RKO (cell line): Measurements from ENCODE around the gene ATP7A.

ENCODE experiments used
- DNase-seq: peaks from one replicate; pipeline ENCODE4 v3.0.0-alpha.2; 2016; ENCODE audit warnings: low spot score

Gene ATP7A

GRCh38 chrX:77945910-77946545 lies 35.5 kb downstream of the ATP7A start:
- DNase-seq, result no peak

GRCh38 chrX:77946571-77946970 lies 36.1 kb downstream of the ATP7A start:
- DNase-seq, result no peak

GRCh38 chrX:77949840-77950239 lies 39.3 kb downstream of the ATP7A start:
- no peak for DNase-seq

DNA sequence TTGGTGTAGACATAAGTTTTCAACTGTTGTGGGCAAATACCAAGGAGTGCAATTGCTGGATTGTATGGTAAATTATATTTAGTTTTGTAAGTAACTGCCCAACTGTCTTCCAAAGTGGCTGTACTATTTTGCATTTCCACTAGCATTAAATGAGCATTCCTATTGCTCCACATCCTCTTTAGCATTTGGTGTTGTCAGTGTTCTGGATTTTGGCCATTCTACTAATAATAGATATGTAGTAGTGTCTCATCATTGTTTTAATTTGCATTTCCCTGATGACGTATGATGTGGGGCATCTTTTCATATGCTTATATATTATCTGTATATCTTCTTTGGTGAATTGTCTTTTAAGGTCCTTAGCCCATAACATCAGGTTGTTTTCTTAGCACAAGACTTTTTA lies 41.7 kb downstream of the ATP7A start:
- no peak for DNase-seq

GRCh38 chrX:77953302-77953701 lies 42.8 kb downstream of the ATP7A start:
- no peak for DNase-seq

- no peak for DNase-seq
Measured at GRCh38 chrX:77953708-77954107, 43.2 kb downstream of the ATP7A start.

DNA sequence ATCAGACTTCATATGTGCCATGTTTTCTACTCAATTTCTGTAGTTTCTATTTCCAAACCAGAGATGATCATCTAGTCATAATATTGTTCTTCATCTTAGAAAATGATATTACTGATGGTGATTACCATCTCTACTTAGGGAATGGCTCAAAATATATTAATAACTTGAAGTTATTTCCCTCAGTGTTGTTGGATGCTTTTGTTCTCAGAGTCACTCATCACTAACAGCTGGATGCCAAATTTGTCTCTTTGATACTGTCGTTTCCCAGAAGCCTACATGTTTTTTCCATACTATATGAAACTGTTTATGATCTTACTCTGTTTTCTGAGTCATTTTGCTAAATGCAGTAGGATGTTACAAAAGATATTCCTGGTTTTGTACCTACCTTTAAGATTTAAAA lies 50.1 kb downstream of the ATP7A start:
- DNase-seq, result no peak

DNA sequence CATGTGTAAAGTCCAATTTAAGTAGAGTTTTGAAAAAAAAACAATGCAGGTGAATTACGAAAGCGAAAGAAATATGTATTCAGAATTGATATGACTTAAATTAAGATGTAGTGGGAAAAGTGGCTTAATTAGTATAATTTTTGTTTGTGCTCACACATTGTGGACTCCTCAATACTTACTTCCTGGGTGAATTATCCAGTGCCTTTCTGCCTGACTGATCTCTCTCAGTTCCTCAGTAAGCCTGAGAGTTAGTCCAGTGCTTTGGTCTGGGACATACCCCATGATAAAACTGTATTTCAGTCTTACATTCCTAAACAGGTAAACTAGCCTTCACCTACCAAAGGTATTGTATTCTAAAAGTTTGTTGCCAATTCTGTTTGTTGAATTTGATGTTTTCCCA lies 50.6 kb downstream of the ATP7A start:
- DNase-seq, result no peak

- DNase-seq, result no peak
Measured at GRCh38 chrX:77962068-77962902, 51.8 kb downstream of the ATP7A start.

GRCh38 chrX:77966361-77966760 lies 55.9 kb downstream of the ATP7A start:
- DNase-seq, result no peak

DNA sequence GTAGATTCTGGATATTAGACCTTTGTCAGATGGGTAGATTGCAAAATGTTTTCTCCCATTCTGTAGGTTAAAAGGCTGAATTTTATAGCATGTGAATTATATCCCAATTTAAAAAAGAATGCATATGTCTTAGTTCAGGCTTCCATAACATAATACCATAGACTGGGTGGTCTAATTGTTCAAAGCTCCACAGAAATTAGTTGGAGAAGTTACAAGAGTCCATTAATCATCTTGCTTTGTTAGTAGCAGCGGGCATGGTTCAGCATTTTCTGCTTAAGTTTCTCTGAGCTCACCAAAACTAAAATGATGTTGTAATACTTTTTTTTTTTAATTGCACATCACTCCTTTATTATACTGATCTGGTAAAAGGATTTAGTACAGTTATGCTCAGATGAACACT lies 57.1 kb downstream of the ATP7A start:
- no peak for DNase-seq

DNA sequence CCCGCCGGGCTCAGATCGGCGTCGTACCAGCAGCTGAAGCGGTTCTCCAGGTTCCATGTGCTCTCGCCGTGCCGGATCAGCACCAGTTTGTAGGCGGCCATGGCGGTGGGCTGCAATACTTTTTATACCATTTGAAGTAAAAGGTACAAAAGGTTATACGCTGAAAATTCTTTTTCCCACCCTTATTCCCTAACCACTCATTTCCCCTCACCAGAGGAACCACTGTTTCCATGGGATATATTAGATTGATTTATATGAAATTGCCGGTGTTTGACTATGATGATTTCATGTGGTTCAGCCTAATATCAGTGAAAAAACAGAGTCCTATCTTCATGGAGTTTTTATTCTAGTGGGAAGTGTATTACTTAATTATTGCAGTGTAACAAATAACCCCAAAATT lies 59.0 kb downstream of the ATP7A start, which contains the start of gene PGAM4:
PGAM4 (minus strand) TSS at position 101 of the 400 bp plus-strand sequence; CDS start at position 101, 0 bp downstream.
- no peak for DNase-seq

DNA sequence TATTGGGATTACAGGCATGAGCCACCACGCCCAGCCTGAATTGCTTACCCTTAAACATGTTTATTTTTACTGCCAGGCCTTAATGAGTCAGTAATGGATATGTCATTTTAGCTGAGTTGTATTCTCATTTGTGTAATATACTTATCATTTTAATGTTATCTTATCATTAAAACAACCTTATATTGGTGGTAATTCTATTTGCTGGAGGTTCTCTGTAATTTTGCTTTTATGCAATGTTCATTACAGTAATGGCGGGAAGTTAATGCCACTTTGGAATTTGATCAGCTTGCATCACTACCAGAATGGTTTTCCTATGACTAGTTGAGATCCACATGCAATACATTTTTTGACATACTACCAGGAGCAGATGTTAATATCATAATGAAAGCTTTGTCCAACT lies 65.3 kb downstream of the ATP7A start:
- no peak for DNase-seq

DNA sequence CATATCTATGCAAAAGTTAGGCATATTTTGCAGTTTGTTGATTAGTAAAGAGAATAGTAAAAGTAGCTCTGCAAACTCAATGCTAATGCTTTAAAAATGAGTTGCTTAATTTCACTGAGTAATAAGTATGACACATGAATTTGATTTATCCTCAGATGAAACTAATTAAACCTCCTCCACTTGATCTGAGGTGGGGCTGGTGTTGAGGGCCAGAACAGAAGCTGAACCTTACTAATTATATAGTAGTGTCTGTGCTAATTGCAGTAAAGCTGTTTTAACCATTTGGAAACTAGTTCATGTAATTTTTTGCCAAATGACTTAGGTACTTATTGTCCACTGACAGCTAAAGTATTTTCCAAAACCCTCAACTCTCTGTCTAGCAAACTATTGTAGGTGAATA lies 66.6 kb downstream of the ATP7A start:
- DNase-seq, result no peak

- DNase-seq, result no peak
Measured at GRCh38 chrX:77977518-77977917, 67.0 kb downstream of the ATP7A start.

GRCh38 chrX:77979870-77980269 lies 69.4 kb downstream of the ATP7A start:
- DNase-seq, result no peak

- no peak for DNase-seq
Measured at GRCh38 chrX:78011846-78012245, 101.4 kb downstream of the ATP7A start.

GRCh38 chrX:78019586-78020483 lies 109.3 kb downstream of the ATP7A start:
- DNase-seq, result no peak

GRCh38 chrX:78024349-78025059 lies 114.0 kb downstream of the ATP7A start:
- DNase-seq, result peak; percentile 56

DNA sequence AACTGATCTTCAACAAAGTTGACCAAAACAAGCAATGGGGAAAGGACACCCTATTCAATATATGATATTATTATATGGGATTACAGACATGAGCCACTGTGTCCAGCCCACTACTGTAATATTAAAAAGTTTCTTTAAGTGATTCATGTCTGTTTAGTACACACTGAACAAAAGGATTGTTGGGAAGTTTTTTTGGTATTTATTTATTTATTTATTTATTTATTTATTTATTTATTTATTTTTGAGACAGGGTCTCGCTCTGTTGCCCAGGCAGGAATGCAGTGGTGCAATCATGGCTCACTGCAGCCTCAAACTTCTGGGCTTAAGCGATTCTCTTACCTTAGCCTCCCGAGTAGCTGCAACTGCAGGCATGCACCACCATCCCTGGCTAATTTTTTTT lies 117.3 kb downstream of the ATP7A start:
- DNase-seq, result no peak

GRCh38 chrX:78029663-78030062 lies 119.2 kb downstream of the ATP7A start:
- peak; percentile 61 for DNase-seq

- DNase-seq, result no peak
Measured at GRCh38 chrX:78035061-78035460, 124.6 kb downstream of the ATP7A start.
